SK-N-SH treated with all-trans-retinoic acid at 6 μM for 48 hours (cell line): ENCODE results near the gene CCDC57.

ENCODE experiments used
- ATAC-seq: fragments of 200-7000 bp; cut with Tn5 transposase; 3 replicates; pipeline ENCODE4 v1.9.1; 2020; ENCODE audit warnings: mild to moderate bottlenecking, moderate library complexity
- ARNTL ChIP-seq: fragments of 450-650 bp; formaldehyde crosslinking; IDR thresholded peaks from 2 replicates; pipeline ENCODE4 v1.5.0; 2020; ENCODE audit warnings: low read depth, mild to moderate bottlenecking, moderate library complexity, borderline replicate concordance
- CREB5 ChIP-seq: fragments of 250-450 bp; sonication (Bioruptor Pico); IDR thresholded peaks from 2 replicates; pipeline ENCODE4 v1.5.1; 2020; ENCODE audit warnings: low read depth, mild to moderate bottlenecking, moderate library complexity
- CSDC2 ChIP-seq: fragments of 250-450 bp; sonication (Bioruptor Pico); IDR thresholded peaks from 2 replicates; pipeline ENCODE4 v1.5.0; 2020; ENCODE audit warnings: mild to moderate bottlenecking, moderate library complexity
- CSRNP3 ChIP-seq: fragments of 250-450 bp; sonication (Bioruptor Pico); IDR thresholded peaks from 2 replicates; pipeline ENCODE4 v1.5.1; 2021; ENCODE audit warnings: mild to moderate bottlenecking, moderate library complexity
- ESRRG ChIP-seq: fragments of 250-450 bp; sonication (Bioruptor Pico); IDR thresholded peaks from 2 replicates; pipeline ENCODE4 v1.6.1; 2021; ENCODE audit warnings: mild to moderate bottlenecking
- GLIS3 ChIP-seq: fragments of 250-450 bp; sonication (Bioruptor Pico); IDR thresholded peaks from 2 replicates; pipeline ENCODE4 v1.5.0; 2020; ENCODE audit warnings: mild to moderate bottlenecking, moderate library complexity
- ISL1 ChIP-seq: fragments of 250-450 bp; sonication (Bioruptor Pico); IDR thresholded peaks from 2 replicates; pipeline ENCODE4 v2.1.2; 2022; ENCODE audit warnings: mild to moderate bottlenecking, moderate library complexity
- OSR1 ChIP-seq: fragments of 250-450 bp; sonication (Bioruptor Pico); IDR thresholded peaks from 2 replicates; pipeline ENCODE4 v1.8.0; 2022; ENCODE audit warnings: moderate library complexity, mild to moderate bottlenecking, inconsistent platforms
- PATZ1 ChIP-seq: fragments of 250-450 bp; sonication (Bioruptor Pico); IDR thresholded peaks from 2 replicates; pipeline ENCODE4 v1.8.0; 2020; ENCODE audit warnings: mild to moderate bottlenecking, moderate library complexity, borderline replicate concordance
- POU6F1 ChIP-seq: fragments of 250-450 bp; sonication (Bioruptor Pico); IDR thresholded peaks from 2 replicates; pipeline ENCODE4 v1.8.0; 2021; ENCODE audit warnings: low read depth, mild to moderate bottlenecking, moderate library complexity, borderline replicate concordance
- PPARA ChIP-seq: fragments of 250-450 bp; sonication (Bioruptor Pico); IDR thresholded peaks from 2 replicates; pipeline ENCODE4 v1.5.0; 2020; ENCODE audit warnings: mild to moderate bottlenecking, borderline replicate concordance
- RARB ChIP-seq: fragments of 250-450 bp; sonication (Bioruptor Pico); IDR thresholded peaks from 2 replicates; pipeline ENCODE4 v1.8.0; 2021; ENCODE audit warnings: mild to moderate bottlenecking, moderate library complexity
- SNAI2 ChIP-seq: fragments of 250-450 bp; sonication (Bioruptor Pico); IDR thresholded peaks from 2 replicates; pipeline ENCODE4 v1.5.0; 2020; ENCODE audit warnings: mild to moderate bottlenecking, moderate library complexity
- TCF4 ChIP-seq: fragments of 250-450 bp; sonication (Bioruptor Pico); IDR thresholded peaks from 2 replicates; pipeline ENCODE4 v1.8.0; 2021; ENCODE audit warnings: mild to moderate bottlenecking, moderate library complexity, borderline replicate concordance
- TOX ChIP-seq: fragments of 250-450 bp; sonication (Bioruptor Pico); IDR thresholded peaks from 2 replicates; pipeline ENCODE4 v1.8.0; 2021; ENCODE audit warnings: mild to moderate bottlenecking, moderate library complexity, borderline replicate concordance
- TSHZ2 ChIP-seq: fragments of 250-450 bp; sonication (Bioruptor Pico); IDR thresholded peaks from 2 replicates; pipeline ENCODE4 v1.5.0; 2020; ENCODE audit warnings: mild to moderate bottlenecking, moderate library complexity
- ZC3H10 ChIP-seq: fragments of 250-450 bp; sonication (Bioruptor Pico); IDR thresholded peaks from 2 replicates; pipeline ENCODE4 v1.5.1; 2021; ENCODE audit warnings: mild to moderate bottlenecking, moderate library complexity
- ZFP3 ChIP-seq: fragments of 250-450 bp; sonication (Bioruptor Pico); IDR thresholded peaks from 2 replicates; pipeline ENCODE4 v1.5.0; 2020; ENCODE audit warnings: mild to moderate bottlenecking, moderate library complexity
- ZFP30 ChIP-seq: fragments of 450-650 bp; formaldehyde crosslinking; IDR thresholded peaks from 2 replicates; pipeline ENCODE4 v1.5.0; 2022; ENCODE audit warnings: mild to moderate bottlenecking, moderate library complexity
- ZNF565 ChIP-seq: fragments of 450-650 bp; formaldehyde crosslinking; conservative IDR thresholded peaks from 2 replicates; pipeline ENCODE4 v1.5.0; 2020; ENCODE audit warnings: low read depth, mild to moderate bottlenecking, moderate library complexity
- ZNF8 ChIP-seq: fragments of 450-650 bp; formaldehyde crosslinking; IDR thresholded peaks from 2 replicates; pipeline ENCODE4 v1.5.0; 2020; ENCODE audit warnings: mild to moderate bottlenecking, moderate library complexity

Gene CCDC57

GRCh38 chr17:82084373-82085030 lies 128.1 kb downstream of the CCDC57 start (continued):
- TF ChIP-seq POU6F1 (CRISPR knock-in tag) = no peak
- no peak for TF ChIP-seq ZC3H10 (CRISPR knock-in tag)
- no peak for TF ChIP-seq RARB (CRISPR knock-in tag)
- no peak for TF ChIP-seq GLIS3 (CRISPR knock-in tag)
- no peak for TF ChIP-seq CREB5 (CRISPR knock-in tag)
- TF ChIP-seq SNAI2 (CRISPR knock-in tag) = no peak
- TF ChIP-seq ARNTL = no peak
- no peak for TF ChIP-seq ZNF8 (CRISPR knock-in tag)
- no peak for TF ChIP-seq PPARA
- TF ChIP-seq ZNF565 = no peak
- no peak for TF ChIP-seq ESRRG (CRISPR knock-in tag)

GRCh38 chr17:82083533-82084359 lies 128.9 kb downstream of the CCDC57 start:
- no peak for ATAC-seq
- TF ChIP-seq TSHZ2 (no peak), PATZ1 (CRISPR knock-in tag) (no peak), PPARA (no peak), ZFP3 (CRISPR knock-in tag) (no peak), TOX (CRISPR knock-in tag) (no peak), TCF4 (CRISPR knock-in tag) (no peak), ARNTL (no peak), CSRNP3 (CRISPR knock-in tag) (no peak), OSR1 (no peak), POU6F1 (CRISPR knock-in tag) (no peak), ISL1 (CRISPR knock-in tag) (no peak), CREB5 (CRISPR knock-in tag) (no peak), ESRRG (CRISPR knock-in tag) (no peak), GLIS3 (CRISPR knock-in tag) (no peak), CSDC2 (no peak), ZFP30 (CRISPR knock-in tag) (no peak)
- TF ChIP-seq, all 23 proteins: peak for 0
